ENCODE data around the gene ATP2C2.
"Not testable (repeated sequence)": the region's sequence is repeated elsewhere in the genome, so short reads cannot be mapped to it uniquely, and the experiment has no call there.

The ATP2C2 gene

GRCh38 chr16:84396537-84397008 lies 28.2 kb downstream of the ATP2C2 start:
- H3K9ac ChIP-seq (ENCODE audit: low read length in 2 of 2) = no peak overlapping the region
- H3K9me3 ChIP-seq (ENCODE audit: control insufficient read depth in 2 of 2, low read length in 2 of 2) = no peaks in the 10 kb centered on the region
- H3K27ac ChIP-seq (ENCODE audit: low read length) = no peak overlapping the region
- no peaks in the 10 kb centered on the region for H3K36me3 ChIP-seq (ENCODE audit: control insufficient read depth in 2 of 2, insufficient read depth in 2 of 2, low read length in 2 of 2)
- H3K4me1 ChIP-seq (ENCODE audit: control insufficient read depth, insufficient read depth, low read length) = no peaks in the 10 kb centered on the region
- H3K27me3 ChIP-seq (ENCODE audit: control insufficient read depth in 1 of 2, insufficient read depth in 2 of 2, low read length in 2 of 2) = peaks cover 0 to 6% of the 10 kb centered on the region in 2 donors
- no peak overlapping the region for H3K4me3 ChIP-seq (ENCODE audit: low read length in 2 of 2)

- Histone ChIP-seq H3K36me3 (ENCODE audit: control insufficient read depth in 2 of 2, insufficient read depth in 2 of 2, low read length in 2 of 2) (no peaks in the 10 kb centered on the region), H3K4me1 (ENCODE audit: control insufficient read depth, insufficient read depth, low read length) (no peaks in the 10 kb centered on the region), H3K27ac (ENCODE audit: low read length) (no peak overlapping the region), H3K9me3 (ENCODE audit: control insufficient read depth in 2 of 2, low read length in 2 of 2) (no peaks in the 10 kb centered on the region), H3K4me3 (ENCODE audit: low read length in 2 of 2) (no peak overlapping the region), H3K9ac (ENCODE audit: low read length in 2 of 2) (no peak overlapping the region), H3K27me3 (ENCODE audit: control insufficient read depth in 1 of 2, insufficient read depth in 2 of 2, low read length in 2 of 2) (peaks cover 0 to 6% of the 10 kb centered on the region in 2 donors)
Observed at GRCh38 chr16:84397090-84397489, 28.8 kb downstream of the ATP2C2 start.

DNA sequence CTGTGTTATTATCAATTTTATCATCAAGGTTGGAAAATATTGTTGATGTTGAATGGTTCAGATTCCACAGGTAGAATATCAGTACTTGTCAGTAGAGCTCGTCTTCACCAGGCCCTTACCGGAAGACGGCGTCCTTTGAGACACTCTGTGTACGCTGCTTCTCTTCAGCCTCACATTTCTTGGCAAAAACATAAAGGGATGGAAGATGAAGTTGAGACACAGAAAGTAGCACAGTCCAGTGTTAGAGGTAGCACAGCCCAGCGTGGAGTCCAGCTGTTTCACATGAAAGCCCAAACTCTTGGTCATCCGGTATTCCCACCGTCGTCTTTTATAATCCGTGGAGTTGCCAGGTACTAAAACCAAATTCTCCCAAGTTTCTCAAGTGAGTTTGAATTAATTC lies 30.4 kb downstream of the ATP2C2 start:
- H3K4me3 ChIP-seq (ENCODE audit: low read length in 2 of 2) = no peak overlapping the region
- no peak overlapping the region for H3K27ac ChIP-seq (ENCODE audit: low read length)
- H3K9ac ChIP-seq (ENCODE audit: low read length in 2 of 2) = no peak overlapping the region

DNA sequence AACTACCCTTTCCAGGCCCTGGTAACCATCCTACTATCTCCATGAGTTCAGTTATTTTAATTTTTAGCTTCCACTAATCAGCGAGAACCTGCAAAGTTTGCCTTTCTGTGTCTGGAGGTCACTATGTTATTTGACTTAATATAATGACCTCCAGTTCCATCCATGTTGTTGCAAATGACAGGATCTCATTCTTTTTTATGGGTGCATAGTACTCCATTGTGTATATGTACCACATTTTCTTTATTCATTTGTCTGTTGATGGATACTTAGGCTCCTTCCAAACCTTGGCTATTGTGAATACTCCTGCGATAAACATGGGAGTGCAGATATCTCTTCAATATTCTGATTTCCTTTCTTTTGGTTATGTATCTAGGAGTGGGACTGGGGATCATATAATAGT lies 31.6 kb downstream of the ATP2C2 start:
- not testable (repeated sequence) for H3K9me3 ChIP-seq (ENCODE audit: control insufficient read depth in 2 of 2, low read length in 2 of 2); H3K4me3 ChIP-seq (ENCODE audit: low read length in 2 of 2); H3K27ac ChIP-seq (ENCODE audit: low read length); H3K36me3 ChIP-seq (ENCODE audit: control insufficient read depth in 2 of 2, insufficient read depth in 2 of 2, low read length in 2 of 2); H3K4me1 ChIP-seq (ENCODE audit: control insufficient read depth, insufficient read depth, low read length); H3K9ac ChIP-seq (ENCODE audit: low read length in 2 of 2); H3K27me3 ChIP-seq (ENCODE audit: control insufficient read depth in 1 of 2, insufficient read depth in 2 of 2, low read length in 2 of 2)

More for the DNA sequence above, 30.4 kb downstream of the ATP2C2 start:
- H3K4me1 ChIP-seq (ENCODE audit: control insufficient read depth, insufficient read depth, low read length) = no peaks in the 10 kb centered on the region
- H3K9me3 ChIP-seq (ENCODE audit: control insufficient read depth in 2 of 2, low read length in 2 of 2) = no peaks in the 10 kb centered on the region
- no peaks in the 10 kb centered on the region for H3K36me3 ChIP-seq (ENCODE audit: control insufficient read depth in 2 of 2, insufficient read depth in 2 of 2, low read length in 2 of 2)
- peaks cover 0 to 6% of the 10 kb centered on the region in 2 donors for H3K27me3 ChIP-seq (ENCODE audit: control insufficient read depth in 1 of 2, insufficient read depth in 2 of 2, low read length in 2 of 2)

- H3K4me1 ChIP-seq (ENCODE audit: control insufficient read depth, insufficient read depth, low read length); H3K9me3 ChIP-seq (ENCODE audit: control insufficient read depth in 2 of 2, low read length in 2 of 2); H3K9ac ChIP-seq (ENCODE audit: low read length in 2 of 2); H3K36me3 ChIP-seq (ENCODE audit: control insufficient read depth in 2 of 2, insufficient read depth in 2 of 2, low read length in 2 of 2); H3K27ac ChIP-seq (ENCODE audit: low read length); H3K4me3 ChIP-seq (ENCODE audit: low read length in 2 of 2): not testable (repeated sequence)
- peaks cover 7 to 20% of the 10 kb centered on the region in 2 donors for H3K27me3 ChIP-seq (ENCODE audit: control insufficient read depth in 1 of 2, insufficient read depth in 2 of 2, low read length in 2 of 2)
Observed at GRCh38 chr16:84403435-84403834, 35.1 kb downstream of the ATP2C2 start.

GRCh38 chr16:84404324-84404723 lies 36.0 kb downstream of the ATP2C2 start:
- Histone ChIP-seq H3K27me3 (ENCODE audit: control insufficient read depth in 1 of 2, insufficient read depth in 2 of 2, low read length in 2 of 2) (peaks cover 7 to 20% of the 10 kb centered on the region in 2 donors), H3K27ac (ENCODE audit: low read length) (no peak overlapping the region)

DNA sequence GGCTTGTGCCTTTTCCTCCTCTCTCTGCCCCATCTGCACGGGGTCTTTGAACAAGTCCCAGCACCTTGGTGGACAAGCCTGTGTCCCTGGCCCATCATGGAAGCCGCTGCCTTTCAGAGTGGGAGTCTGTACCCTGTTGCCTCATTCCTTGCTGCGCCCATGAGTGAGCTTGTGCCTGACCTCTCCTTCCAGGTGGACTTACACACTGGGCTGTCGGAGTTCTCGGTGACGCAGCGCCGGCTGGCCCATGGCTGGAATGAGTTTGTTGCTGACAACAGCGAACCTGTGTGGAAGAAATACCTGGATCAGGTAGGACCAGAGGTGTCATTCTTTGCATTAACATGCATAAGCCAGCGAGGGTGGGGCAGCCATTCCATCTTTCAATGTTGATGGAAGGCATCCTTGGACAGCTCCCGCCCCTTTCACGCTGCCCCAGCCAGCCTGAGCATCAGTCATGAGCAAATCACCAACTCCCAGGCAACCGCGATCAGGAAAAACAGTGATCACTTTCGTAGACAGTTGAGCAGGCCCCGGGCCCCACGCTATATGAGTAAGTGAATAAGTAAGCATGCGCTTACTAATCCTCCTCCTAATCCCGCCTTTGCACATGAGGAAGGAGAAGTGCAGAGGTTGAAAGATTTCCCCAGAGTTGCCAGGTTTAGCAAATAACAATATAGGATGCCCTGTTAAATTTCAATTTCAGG lies 36.8 kb downstream of the ATP2C2 start:
- Histone ChIP-seq H3K9ac (ENCODE audit: low read length in 2 of 2) (no peak overlapping the region), H3K4me3 (ENCODE audit: low read length in 2 of 2) (no peak overlapping the region), H3K27me3 (ENCODE audit: control insufficient read depth in 1 of 2, insufficient read depth in 2 of 2, low read length in 2 of 2) (peaks cover 7 to 20% of the 10 kb centered on the region in 2 donors), H3K27ac (ENCODE audit: low read length) (no peak overlapping the region), H3K36me3 (ENCODE audit: control insufficient read depth in 2 of 2, insufficient read depth in 2 of 2, low read length in 2 of 2) (no peaks in the 10 kb centered on the region), H3K9me3 (ENCODE audit: control insufficient read depth in 2 of 2, low read length in 2 of 2) (no peaks in the 10 kb centered on the region), H3K4me1 (ENCODE audit: control insufficient read depth, insufficient read depth, low read length) (no peaks in the 10 kb centered on the region)

More at GRCh38 chr16:84404324-84404723, 36.0 kb downstream of the ATP2C2 start:
- H3K9ac ChIP-seq (ENCODE audit: low read length in 2 of 2) = no peak overlapping the region
- no peaks in the 10 kb centered on the region for H3K4me1 ChIP-seq (ENCODE audit: control insufficient read depth, insufficient read depth, low read length)
- no peak overlapping the region for H3K4me3 ChIP-seq (ENCODE audit: low read length in 2 of 2)
- H3K9me3 ChIP-seq (ENCODE audit: control insufficient read depth in 2 of 2, low read length in 2 of 2) = no peaks in the 10 kb centered on the region
- H3K36me3 ChIP-seq (ENCODE audit: control insufficient read depth in 2 of 2, insufficient read depth in 2 of 2, low read length in 2 of 2) = no peaks in the 10 kb centered on the region

DNA sequence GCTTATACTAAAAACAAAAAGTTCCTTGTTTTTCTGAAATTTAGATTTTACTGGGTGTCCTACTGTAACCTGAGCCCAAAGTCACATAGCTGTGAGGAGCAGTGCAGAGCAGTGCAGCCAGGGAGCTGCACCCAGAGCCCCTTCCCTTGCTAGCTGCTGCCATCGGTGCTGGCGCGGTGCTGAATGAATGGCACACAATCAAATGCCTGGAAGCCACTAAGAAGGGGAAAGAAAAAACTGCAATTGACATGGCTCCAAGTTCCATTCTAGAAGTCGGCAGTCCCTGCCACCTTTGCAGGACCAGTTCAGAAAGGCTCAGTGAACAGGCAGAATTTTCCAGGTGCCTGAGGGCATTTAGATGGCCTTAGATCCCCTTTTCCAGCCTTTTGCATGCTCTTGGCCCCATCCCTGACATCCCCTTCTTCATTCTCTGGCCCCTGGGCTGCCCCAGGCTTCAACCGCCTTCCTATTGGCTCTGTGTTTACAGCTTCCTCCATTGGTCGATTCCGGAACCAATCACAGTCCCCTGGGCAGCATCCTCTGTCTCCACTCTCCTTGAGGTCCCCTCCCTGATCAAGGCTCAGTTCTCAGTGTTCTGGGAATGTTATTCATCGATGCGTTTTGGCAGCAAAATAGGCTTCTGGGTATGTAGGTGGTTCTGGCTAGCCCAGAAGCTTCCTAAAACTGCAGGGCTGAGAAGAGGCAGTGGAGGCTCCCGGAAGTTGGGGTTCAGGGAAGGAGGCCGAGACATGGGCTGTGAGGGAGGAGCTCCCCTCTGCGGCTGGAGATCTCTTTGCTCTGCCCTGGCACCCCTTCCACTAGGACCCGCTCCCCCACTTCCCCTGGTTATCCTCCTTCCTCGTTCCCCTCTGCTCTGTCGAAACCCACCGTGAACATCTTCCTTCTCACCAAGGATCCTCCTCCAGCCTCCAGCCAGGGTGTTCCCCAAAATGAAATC lies 37.9 kb downstream of the ATP2C2 start:
- Histone ChIP-seq H3K27me3 (ENCODE audit: control insufficient read depth in 1 of 2, insufficient read depth in 2 of 2, low read length in 2 of 2) (peaks cover 7 to 20% of the 10 kb centered on the region in 2 donors), H3K4me3 (ENCODE audit: low read length in 2 of 2) (no peak overlapping the region), H3K9me3 (ENCODE audit: control insufficient read depth in 2 of 2, low read length in 2 of 2) (no peaks in the 10 kb centered on the region), H3K4me1 (ENCODE audit: control insufficient read depth, insufficient read depth, low read length) (no peaks in the 10 kb centered on the region), H3K9ac (ENCODE audit: low read length in 2 of 2) (no peak overlapping the region), H3K36me3 (ENCODE audit: control insufficient read depth in 2 of 2, insufficient read depth in 2 of 2, low read length in 2 of 2) (no peaks in the 10 kb centered on the region), H3K27ac (ENCODE audit: low read length) (no peak overlapping the region)

GRCh38 chr16:84407588-84408313 lies 39.4 kb downstream of the ATP2C2 start:
- no peaks in the 10 kb centered on the region for H3K9me3 ChIP-seq (ENCODE audit: control insufficient read depth in 2 of 2, low read length in 2 of 2)
- H3K27me3 ChIP-seq (ENCODE audit: control insufficient read depth in 1 of 2, insufficient read depth in 2 of 2, low read length in 2 of 2) = peaks cover 7 to 20% of the 10 kb centered on the region in 2 donors
- no peak overlapping the region for H3K27ac ChIP-seq (ENCODE audit: low read length)
- H3K36me3 ChIP-seq (ENCODE audit: control insufficient read depth in 2 of 2, insufficient read depth in 2 of 2, low read length in 2 of 2) = no peaks in the 10 kb centered on the region
- no peak overlapping the region for H3K4me3 ChIP-seq (ENCODE audit: low read length in 2 of 2)
- no peak overlapping the region for H3K9ac ChIP-seq (ENCODE audit: low read length in 2 of 2)
- H3K4me1 ChIP-seq (ENCODE audit: control insufficient read depth, insufficient read depth, low read length) = no peaks in the 10 kb centered on the region

DNA sequence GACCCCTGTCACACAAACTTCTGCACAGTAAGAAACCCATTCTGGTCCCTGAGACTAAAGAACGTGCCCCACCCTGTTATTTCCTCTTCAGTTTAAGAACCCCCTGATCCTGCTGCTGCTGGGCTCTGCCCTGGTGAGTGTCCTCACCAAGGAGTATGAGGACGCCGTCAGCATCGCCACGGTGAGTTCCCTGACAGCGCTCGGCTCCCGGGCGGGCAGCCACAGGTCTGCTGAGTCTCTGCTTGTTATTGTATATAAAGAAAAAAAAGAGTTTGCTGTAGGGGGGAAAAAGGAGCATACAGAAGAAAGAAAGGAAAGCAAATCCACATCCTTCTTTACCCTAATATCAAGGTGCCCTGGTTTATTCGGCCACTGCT lies 40.0 kb downstream of the ATP2C2 start:
- no peak overlapping the region for H3K9ac ChIP-seq (ENCODE audit: low read length in 2 of 2)
- H3K4me1 ChIP-seq (ENCODE audit: control insufficient read depth, insufficient read depth, low read length) = no peaks in the 10 kb centered on the region
- H3K27ac ChIP-seq (ENCODE audit: low read length) = no peak overlapping the region
- no peaks in the 10 kb centered on the region for H3K36me3 ChIP-seq (ENCODE audit: control insufficient read depth in 2 of 2, insufficient read depth in 2 of 2, low read length in 2 of 2)
- H3K4me3 ChIP-seq (ENCODE audit: low read length in 2 of 2) = no peak overlapping the region
- H3K27me3 ChIP-seq (ENCODE audit: control insufficient read depth in 1 of 2, insufficient read depth in 2 of 2, low read length in 2 of 2) = peaks cover 7 to 20% of the 10 kb centered on the region in 2 donors
- no peaks in the 10 kb centered on the region for H3K9me3 ChIP-seq (ENCODE audit: control insufficient read depth in 2 of 2, low read length in 2 of 2)
